UCSD-AML1 (cell line): ENCODE measurements around the gene FAM174C.

Source experiments
- DNase-seq: peaks from one replicate; lab custom pipeline; 2025; ENCODE audit not compliant: unreplicated experiment; lab: John Stamatoyannopoulos, UW

The FAM174C gene

DNA sequence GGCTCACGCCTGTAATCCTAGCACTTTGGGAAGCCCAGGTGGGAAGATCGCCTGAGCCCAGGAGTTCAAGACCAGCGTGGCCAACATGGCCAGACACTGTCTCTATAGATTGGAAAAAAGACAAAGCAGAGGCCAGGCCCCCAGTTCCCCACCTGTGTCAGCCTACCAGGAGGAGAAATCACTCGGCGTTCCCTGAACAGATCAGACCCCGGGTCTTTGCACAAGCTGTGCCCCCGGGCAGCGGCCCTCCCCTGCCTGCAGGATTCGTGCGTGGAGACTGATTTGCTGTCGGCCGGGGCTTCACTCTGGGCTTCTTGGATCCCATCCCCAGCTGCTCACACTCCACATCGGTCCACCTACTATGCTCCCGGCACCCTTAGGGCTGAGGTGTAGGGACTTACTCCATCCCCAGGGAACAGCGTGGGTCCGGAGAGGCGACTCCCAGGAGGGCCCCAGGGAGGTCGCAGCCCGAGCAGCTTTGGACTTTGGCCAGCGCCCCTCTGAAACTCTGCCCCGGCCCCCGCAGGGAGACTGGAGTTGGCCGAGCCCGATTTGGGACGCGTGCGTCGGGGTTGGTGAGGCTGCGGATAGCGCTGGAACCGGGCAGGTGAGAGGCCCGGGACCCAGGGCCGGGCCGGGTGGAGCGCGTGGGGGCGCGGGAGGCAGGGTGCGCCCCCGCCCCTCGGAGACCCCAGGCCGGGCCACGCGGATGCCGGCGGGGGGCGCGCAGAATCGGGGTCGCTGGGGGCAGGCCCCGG is 9.8 kb downstream of the FAM174C start:
- DNase-seq: no peak

DNA sequence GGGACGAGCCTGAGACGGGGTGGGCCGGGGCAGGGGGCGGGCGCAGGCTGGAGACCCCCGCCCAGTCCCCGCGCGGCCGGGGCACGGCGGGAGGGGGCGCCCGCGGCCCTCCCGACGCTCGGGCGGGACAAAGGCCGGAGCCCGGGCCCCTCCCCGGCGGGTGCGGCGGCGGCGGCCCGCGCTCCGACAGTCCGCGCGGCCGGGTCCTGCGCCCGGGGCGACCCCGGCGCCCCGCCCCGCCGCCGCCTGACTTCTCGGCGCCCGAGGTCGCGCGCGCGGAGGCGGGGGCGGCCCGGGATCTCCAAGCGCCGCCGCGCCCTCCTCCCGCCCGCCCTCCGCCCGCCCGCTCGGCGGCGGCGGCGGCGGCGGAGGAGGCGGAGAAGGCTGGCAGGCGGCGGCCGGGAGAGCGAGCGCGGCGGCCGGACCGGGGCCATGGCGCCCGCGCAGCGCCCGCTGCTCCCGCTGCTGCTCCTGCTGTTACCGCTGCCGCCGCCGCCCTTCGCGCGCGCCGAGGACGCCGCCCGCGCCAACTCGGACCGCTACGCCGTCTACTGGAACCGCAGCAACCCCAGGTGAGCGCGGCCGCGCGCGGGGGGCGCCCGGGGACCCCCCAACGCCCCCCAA is 10.5 kb downstream of the FAM174C start, which contains the start of gene EFNA2:
Gene EFNA2 (plus strand): TSS at position 137 of the 624 bp plus-strand sequence. CDS start 296 bp downstream, at position 433.
- DNase-seq: no peak

DNA sequence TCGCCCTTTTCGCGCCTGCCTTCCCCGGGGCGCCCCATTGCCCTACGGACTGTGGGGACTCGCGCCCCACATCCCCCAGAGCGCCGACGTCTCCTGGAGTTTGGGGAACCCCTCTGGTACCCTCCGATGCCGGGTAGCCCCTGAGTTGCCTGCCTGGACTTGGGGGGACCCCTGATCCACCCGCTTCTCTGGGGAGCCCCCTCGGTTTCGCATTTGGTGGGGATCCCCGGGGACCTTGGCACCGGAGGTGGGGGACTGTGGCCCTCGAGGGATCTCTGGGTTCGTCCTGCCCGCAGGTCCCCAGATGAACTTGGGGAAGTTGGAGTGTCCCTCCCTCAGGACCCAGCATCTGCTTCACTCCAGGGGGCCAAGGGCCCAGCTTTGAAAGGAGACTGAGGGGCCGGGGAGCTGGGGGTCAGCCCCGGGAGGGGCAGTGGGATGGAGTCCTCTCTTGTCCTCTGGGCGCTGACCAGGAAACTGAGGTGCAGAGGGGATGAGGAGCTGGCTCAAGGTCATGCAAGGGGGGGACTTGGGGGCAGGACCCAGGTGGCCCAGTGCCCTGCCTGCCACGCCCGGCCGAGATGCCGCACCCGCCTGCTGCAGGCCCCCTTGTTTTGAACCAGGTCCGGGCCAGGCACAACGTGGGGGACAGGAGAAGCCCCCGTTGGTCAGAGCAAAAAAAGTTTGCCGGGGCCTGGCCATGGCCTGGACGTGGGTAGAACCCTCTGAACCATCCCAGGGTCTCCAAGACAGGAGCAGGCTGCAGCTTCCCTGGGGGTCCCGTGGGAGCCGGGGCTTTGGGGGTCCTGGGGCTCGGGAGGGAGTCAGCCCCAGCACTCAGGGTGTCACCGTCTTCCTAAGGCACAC is 11.4 kb downstream of the FAM174C start:
- DNase-seq: no peak

DNA sequence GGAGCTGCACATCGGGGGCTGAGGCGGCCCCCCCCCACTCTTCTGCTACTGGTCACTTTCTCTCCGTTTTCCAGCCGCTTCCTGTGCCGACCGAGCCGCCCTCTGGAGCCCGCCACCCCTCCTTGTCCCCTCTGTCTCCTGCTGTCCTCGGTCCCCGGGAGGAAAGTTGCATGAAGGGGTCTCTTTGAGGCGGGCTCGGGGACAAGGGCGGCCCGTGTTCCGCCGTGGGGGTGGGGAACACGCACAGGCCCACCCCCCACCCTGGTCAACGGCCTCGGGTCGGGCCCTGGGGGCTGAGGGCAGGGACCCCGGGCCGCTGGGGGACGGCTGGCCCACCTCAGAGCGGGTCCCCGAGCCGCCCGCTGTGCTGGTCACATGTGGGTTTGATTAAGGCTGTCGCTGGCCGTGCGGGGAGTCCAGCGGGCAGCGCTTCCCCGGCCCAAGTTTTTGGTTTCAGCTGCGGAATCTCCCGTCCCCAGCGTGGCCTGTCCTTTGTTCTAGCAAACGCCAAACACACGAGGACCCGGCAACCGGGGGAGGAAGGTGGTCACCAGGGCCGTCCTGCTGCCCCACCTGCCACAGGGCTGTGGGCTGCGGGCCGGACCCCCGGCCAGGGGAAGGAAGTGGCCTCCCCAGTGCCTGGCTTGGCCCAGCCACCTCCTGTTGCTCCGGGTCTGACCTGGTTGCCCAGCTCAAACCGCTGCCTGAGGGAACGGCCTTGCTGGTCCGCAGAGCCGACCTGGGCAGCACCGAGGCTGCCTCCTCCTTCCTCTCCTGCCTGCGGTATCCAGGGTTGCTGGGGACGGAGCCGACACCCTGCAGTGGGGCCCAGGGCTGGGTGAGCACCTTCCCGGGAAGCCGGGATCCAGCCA is 12.3 kb downstream of the FAM174C start:
- DNase-seq: no peak

DNA sequence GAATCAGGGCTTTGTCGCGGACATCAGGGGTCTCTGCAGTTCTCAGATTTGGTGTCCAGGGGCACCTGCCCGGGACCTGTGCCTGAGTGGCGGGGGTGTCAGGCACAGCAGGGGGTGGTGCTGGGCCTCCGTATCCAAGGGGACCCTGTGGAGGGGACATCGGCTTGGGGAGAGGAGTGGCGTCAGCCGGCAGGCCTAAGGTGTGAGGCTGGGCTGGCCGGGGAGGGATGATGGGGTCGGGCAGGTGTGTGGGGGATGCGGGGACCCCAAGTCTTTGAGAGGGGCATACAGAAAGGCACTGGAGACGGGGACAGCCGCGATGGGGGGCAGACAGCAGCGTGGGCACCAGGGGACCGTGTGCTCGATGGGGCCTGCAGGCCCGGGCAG is 12.9 kb downstream of the FAM174C start:
- DNase-seq: no peak

DNA sequence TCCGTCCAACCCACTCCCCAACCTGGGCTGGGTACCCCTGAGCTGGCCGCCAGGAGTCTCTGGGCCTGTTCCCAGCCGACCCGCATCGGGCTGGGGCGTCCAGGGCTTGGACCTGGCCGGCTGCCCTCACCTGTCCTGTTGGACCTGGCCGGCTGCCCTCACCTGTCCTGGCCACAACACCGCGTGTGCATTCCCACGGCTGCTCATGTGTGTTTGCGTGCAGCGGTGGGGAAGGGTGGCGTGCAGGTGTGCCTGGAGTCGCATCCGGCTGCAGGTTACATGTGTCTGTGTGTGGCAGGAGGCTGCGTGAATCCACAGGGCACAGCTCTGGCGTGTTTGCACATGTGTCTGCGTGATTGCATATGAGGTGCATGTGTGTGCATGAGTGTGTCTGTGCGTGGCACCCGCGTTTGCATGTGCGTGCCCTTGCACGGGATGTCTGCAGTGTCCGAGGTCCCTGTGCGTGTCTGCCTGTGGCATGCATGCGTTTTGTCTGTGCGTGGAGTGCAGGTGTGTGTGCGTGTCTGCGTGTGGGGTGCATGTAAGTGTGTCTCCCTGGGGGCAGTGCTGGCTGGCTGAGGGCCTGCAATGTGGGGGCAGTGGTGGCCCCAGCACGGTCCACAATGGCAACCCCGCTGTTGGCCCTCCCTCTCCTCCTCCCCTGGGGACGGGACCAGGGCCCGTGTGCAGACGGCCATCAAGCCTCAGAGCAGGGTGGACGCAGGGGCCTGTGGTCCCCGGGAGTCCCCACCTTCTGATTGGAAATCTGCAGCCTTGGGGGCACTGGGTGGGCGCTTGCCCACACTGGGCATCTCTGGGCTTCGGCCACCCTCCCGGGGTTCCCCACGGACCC is 13.7 kb downstream of the FAM174C start:
- DNase-seq: no peak

DNA sequence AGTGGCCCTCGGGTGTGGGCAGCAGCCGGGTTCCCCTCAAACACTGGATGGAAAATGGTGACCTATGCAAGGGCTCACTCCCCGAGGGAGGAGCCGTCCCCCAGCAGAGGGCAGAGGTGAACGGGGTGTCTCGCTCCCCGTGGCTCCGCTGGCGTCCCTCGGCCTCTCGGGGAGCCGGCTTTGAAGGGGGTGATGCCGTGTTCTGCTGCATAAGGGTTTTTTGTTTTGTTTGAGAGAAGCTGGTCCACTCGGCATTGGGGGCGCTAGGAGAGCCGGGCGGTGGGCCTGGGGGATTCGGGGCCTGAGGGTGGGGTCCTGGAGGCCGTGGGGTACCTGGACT is 14.3 kb downstream of the FAM174C start:
- DNase-seq: no peak

DNA sequence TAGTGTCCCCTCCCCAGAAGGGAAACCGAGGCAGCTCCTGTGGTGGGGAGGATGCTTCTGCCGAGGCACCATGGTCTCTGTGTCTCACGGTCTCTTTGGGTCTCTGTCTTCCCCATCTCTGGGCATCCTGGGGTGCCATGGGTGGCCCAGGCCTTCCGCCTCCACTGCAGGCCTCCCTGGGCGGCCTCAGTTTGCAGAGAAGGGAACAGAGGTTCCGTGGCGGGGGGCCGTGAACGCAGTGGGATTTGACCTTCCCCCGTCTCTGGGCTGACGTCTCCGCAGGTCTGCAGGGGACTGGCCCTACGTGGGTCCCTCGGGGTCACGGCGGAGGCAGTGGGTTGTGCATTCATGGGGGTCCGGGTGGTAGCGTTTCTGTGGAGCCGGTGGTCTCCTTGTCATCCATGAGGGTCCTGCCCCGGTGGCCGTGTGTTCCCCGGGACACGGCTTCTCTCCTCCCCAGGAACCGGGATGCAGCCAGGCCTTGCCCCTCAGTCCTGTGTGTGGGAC is 14.9 kb downstream of the FAM174C start:
- DNase-seq: no peak

DNA sequence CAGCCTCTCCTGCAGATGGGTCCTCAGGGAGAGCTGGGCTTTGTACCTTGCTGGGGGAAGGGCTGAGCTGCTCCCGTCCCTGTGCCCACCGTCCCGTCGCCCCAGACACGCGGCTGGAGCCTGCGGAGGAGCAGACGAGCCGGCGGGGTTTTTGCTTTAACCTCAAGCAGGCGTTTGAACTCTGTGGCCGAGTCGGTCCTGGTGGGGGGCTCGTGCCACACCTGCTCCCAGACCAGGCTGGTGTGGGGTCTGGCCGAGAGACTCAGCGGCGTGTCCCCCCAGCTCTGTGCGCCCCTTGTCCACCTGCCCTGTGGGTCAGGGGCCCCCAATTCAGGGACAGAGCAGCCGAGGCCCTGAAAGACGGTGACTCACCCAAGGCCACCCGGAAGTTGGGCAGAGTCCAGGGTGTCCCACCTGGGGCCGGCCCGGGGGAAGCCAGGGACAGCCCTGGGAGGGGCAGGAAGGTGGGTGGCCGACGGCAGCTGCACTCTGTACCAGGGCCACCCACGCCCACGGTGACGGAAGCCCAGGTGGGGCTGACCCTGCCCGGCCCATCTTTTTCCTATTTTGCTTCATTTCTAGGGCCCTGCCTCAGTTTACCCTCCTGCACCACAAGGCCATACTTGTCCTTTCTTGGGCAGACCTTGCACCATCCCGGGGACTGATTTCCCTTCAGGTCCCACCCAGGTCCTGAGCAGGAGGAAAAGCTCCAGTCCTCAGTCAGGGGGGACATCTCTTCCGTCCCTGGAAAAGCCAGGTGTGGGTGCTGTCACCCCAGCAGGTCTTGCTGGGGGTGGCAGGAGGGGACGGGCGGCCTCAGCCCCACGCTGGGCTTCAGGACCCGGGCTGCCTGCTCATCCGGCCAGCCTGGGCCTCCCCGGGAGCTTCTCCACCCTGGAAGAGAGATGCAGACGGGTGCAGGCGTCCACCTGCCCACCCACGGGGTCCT is 15.6 kb downstream of the FAM174C start:
- DNase-seq: no peak

DNA sequence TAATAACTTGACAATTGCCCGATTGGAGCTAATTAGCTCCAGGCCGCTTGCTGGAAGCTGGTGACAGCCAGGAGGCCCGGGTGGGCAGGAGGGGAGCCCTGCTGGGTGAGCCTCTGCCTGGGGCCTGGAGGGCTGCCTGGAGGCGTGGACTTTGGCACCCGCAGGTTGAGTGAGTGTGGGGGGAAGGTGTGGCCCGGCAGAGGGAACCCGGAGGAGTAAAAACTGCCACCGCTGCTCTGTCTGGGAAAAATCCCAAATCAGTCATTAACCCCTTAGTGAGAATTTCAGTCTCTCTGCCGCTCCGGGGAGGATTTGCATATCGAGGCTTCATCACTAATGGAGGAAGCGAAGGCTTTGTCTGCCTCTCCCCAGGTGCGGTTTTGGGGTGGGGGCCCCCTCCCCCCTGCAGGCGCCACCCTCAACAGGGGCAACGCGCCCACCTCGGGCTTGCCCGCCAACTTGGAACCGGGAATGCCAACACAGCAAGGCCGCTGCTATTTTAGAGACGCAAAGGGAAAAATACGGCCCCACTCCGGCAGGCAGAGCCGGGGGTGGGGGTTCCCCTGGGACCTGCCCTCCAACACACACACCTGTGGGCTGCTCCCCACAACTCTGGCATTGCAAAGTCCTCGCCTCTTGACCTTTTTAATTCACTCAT is 16.6 kb downstream of the FAM174C start:
- DNase-seq: no peak

DNA sequence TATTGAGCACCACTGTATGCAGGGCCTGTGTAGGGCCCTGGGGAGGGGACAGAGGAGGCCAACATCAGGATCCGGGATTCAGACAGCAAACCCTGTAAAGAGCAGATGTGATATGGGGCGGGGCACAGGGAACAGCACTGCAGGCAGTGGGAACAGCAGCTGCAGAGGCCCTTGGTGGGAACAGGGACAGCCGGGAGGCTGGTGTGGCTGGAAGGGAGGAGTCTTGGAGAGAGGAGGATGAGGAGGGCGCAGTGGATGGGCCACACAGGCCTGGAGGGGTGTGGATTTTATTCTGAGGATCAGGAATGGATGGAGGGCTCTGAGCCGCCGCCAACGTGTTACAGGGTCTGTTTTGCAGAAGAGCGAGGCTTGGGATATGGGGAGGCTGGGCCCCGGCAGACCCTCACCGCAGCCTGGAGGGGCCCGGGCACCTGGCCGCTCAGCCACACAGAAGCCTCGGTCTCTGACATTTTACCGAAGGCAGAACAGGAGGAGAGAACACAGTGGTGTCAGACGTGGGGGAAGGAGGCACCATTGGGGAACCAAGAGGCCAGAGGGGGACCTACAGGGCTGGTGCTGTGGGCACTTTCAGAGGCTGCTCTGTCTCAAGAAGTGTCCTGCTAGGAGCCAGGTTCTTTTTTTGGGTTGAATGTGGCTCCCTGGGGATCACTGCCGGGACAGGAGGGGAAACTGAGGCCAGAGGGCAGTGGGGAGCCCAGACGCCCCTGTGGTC is 17.3 kb downstream of the FAM174C start:
- no peak for DNase-seq

DNA sequence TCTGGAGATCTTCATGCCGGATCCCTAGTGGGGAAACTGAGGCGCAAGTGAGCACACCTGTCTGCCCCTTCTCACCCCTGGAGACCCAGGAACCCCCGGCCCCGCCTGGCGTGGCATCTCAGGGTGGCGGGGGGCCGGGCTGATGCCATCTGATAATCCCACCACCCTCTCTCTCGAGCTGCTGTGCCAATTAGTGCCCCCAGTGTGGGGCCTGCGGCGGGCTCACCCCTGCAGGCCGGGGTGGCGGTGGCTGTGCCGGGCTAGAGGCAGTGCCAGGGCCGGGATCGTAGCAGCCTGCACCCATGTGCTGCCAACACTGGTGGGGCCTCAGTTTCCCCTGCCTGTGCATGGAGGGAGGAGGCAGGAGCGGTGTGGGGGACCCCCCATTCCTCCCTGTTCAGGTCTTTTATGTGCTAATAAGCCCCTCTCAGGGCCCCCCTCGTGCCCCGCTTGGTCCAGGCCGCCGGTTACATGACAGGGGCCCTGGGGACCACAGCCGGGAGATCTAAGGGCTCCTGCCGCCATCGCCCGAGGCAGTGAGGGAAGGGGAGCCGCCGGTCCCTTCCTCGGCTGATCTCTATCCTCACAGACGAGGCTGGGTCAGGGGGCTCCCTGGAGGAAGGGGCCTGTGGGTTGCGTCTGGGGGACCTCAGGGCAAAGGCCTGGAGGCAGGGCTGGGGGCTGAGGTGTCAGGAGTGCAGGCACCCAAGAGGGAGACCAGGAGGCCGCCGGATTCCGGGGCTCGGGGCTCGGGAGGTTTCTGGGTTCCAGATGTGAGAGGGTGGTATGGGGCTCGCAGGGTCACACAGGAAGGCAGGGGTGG is 18.7 kb downstream of the FAM174C start:
- no peak for DNase-seq

DNA sequence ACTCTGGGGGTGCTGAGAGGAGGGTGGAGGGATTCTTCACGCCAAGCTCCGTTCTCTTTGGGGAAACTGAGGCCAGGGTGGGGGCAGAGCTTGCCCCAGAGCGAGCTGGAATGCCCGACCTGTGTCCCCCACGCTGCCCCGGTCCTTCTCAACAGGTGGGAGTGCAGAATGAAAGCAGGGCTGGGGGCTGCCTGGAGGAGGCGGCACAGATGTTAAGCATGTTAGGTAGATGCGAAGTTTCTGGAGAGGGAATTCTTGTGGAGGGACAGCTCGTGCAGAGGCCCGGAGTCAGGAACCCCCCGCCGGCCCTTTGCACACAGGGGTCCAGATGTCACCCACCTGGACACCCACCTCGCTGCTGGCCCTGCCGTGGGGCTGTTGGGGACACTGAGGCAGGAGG is 19.4 kb downstream of the FAM174C start:
- no peak for DNase-seq

DNA sequence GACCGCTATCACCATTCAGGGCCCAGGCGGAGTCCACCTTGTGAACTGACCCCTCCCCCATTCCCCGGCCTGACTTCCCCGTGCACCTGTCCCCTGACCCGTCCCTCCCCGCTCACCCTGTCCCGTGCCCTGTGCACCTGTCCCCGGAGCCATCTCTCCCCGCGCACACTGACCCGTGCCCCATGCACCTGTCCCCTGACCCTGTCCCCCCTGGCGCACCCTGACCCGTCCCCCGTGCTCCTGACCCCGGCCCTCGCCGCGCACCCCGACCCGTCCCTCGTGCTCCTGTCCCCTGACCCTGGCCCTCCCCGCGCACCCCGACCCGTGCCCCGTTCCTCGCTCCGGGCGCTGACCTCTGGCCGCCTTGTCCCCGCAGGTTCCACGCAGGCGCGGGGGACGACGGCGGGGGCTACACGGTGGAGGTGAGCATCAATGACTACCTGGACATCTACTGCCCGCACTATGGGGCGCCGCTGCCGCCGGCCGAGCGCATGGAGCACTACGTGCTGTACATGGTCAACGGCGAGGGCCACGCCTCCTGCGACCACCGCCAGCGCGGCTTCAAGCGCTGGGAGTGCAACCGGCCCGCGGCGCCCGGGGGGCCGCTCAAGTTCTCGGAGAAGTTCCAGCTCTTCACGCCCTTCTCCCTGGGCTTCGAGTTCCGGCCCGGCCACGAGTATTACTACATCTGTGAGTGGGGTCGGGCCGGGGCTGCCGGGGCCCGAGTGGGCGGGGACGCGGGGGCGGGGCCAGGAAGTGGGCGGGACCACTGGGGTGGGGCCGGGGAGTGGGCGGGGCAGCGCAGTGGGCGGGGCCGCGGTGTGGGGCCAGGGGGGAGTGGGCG is 20.1 kb downstream of the FAM174C start:
- no peak for DNase-seq

DNA sequence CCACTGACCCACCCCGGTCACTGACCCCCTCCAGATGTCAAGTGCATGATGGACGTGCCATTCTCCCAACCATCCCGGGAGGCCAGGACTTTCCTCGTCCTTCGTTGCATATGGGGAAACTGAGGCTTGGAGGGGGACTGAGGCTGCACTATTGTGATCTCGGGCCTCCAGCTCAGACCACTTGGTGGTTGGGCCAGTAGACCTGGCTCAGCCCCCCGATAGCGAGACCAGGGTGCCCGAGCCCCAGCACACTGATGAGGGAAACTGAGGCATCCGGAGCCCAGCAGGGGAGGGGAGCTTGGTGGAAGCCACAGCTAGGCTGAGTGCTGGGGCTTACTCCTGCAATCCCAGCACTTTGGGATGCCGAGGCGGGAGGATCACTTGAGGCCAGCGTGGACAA is 20.7 kb downstream of the FAM174C start:
- no peak for DNase-seq
